Measurements from ENCODE around the gene MCF2L2.

- TF ChIP-seq, protein P1, sequence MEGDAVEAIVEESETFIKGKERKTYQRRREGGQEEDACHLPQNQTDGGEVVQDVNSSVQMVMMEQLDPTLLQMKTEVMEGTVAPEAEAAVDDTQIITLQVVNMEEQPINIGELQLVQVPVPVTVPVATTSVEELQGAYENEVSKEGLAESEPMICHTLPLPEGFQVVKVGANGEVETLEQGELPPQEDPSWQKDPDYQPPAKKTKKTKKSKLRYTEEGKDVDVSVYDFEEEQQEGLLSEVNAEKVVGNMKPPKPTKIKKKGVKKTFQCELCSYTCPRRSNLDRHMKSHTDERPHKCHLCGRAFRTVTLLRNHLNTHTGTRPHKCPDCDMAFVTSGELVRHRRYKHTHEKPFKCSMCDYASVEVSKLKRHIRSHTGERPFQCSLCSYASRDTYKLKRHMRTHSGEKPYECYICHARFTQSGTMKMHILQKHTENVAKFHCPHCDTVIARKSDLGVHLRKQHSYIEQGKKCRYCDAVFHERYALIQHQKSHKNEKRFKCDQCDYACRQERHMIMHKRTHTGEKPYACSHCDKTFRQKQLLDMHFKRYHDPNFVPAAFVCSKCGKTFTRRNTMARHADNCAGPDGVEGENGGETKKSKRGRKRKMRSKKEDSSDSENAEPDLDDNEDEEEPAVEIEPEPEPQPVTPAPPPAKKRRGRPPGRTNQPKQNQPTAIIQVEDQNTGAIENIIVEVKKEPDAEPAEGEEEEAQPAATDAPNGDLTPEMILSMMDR (IDR thresholded peaks at IDR 0.05): no peak
- TF ChIP-seq POLR2A (IDR thresholded peaks at IDR 0.05) (no peak), EP300 (IDR thresholded peaks at IDR 0.05) (no peak), POLR2AphosphoS5 (IDR thresholded peaks at IDR 0.05) (no peak)
Measured at GRCh38 chr3:183188895-183189462, 239.4 kb downstream of the MCF2L2 start.
